B cell (primary cell): ENCODE results near the gene MRPL28. TPM values are rescaled to one million over a fixed set of nuclear protein-coding genes. Genes with fewer than 3 reads are reported as not detected.

Experiments
- ATAC-seq: fragments of 200-7000 bp; cut with Tn5 transposase; one replicate; pipeline ENCODE4 v1.10.0; 2021; ENCODE audit warnings: low read depth, mild to moderate bottlenecking, moderate number of reproducible peaks, moderate library complexity
- CTCF ChIA-PET: fragments of 350-600 bp; sonication (Branson Sonifier 250); formaldehyde crosslinking; loops from one replicate; lab custom pipeline; 2021; ENCODE audit warnings: antibody characterized with exemption, inconsistent platforms; lab: Charles Lee
- POLR2A ChIA-PET: fragments of 350-600 bp; sonication (Branson Sonifier 250); formaldehyde crosslinking; loops from one replicate; lab custom pipeline; 2021; ENCODE audit warnings: antibody characterized with exemption; lab: Charles Lee
- DNase-seq: peaks from one replicate; pipeline ENCODE4 v3.0.0; 2013
- H2AFZ ChIP-seq: 2 replicates; pipeline ENCODE4 v1.6.1; 2012; ENCODE audit warnings: mild to moderate bottlenecking, low read depth, low read length; ENCODE audit not compliant: insufficient read depth, poor library complexity, severe bottlenecking
- H3K27ac ChIP-seq, 2 donors: 1 replicate in 1 of 2; 2 replicates in 1 of 2; pipeline ENCODE4 v1.5.1; 2012 to 2013; ENCODE audit warnings: low read length in 2 of 2, mild to moderate bottlenecking in 2 of 2, moderate library complexity in 1 of 2
- H3K27me3 ChIP-seq, 4 experiments: fragments of 200-600 bp in 1 of 4; sonication (generic) in 1 of 4; replicated peaks in 1 of 4; 1 replicate in 2 of 4; 2 replicates in 2 of 4; pipeline versions ENCODE4 v1.6.1 to v1.7.0; 2013 to 2016; ENCODE audit warnings: low read length in 3 of 4, mild to moderate bottlenecking in 2 of 4, mixed read lengths in 1 of 4, moderate library complexity in 1 of 4; ENCODE audit not compliant: insufficient read depth in 4 of 4, control insufficient read depth in 3 of 4; ENCODE audit errors: control extremely low read depth in 1 of 4
- H3K36me3 ChIP-seq, 2 experiments: replicated peaks in 1 of 2; 1 replicate in 1 of 2; 2 replicates in 1 of 2; pipeline versions ENCODE4 v1.6.1 to v1.7.1; 2013; ENCODE audit warnings: low read length in 1 of 2; ENCODE audit not compliant: insufficient read depth in 2 of 2, control insufficient read depth in 1 of 2; ENCODE audit errors: control extremely low read depth in 1 of 2, extremely low read depth in 1 of 2
- H3K4me1 ChIP-seq, 2 donors: fragments of 200-600 bp in 1 of 2; sonication (generic) in 1 of 2; 1 replicate in 1 of 2; 2 replicates in 1 of 2; pipeline versions ENCODE4 v1.5.1 to v1.6.1; 2013 to 2017; ENCODE audit warnings: low read length in 2 of 2; ENCODE audit not compliant: control insufficient read depth in 2 of 2, insufficient read depth in 2 of 2
- H3K4me2 ChIP-seq: replicated peaks from 2 replicates; pipeline ENCODE3; 2012; ENCODE audit warnings: mild to moderate bottlenecking, low read depth, low read length; ENCODE audit not compliant: poor library complexity, severe bottlenecking
- H3K4me3 ChIP-seq, 5 experiments: fragments of 200-600 bp in 1 of 5; sonication (generic) in 1 of 5; 1 replicate in 3 of 5; 2 replicates in 2 of 5; pipeline versions ENCODE4 v1.5.1 to v1.7.0; 2011 to 2016; ENCODE audit warnings: low read length in 4 of 5, mild to moderate bottlenecking in 4 of 5, low read depth in 2 of 5, control low read depth in 1 of 5, moderate library complexity in 1 of 5; ENCODE audit not compliant: insufficient read depth in 1 of 5; ENCODE audit errors: control extremely low read depth in 1 of 5, extremely low read depth in 1 of 5
- H3K79me2 ChIP-seq: fragments of 200-600 bp; sonication (generic); one replicate; pipeline ENCODE4 v1.6.0; 2016; ENCODE audit warnings: low read length; ENCODE audit not compliant: control insufficient read depth, insufficient read depth
- H3K9ac ChIP-seq: fragments of 200-600 bp; sonication (generic); 2 replicates; pipeline ENCODE4 v1.6.1; 2017; ENCODE audit warnings: mild to moderate bottlenecking, low read length, moderate library complexity
- H3K9me3 ChIP-seq, 3 donors: one replicate each; pipeline versions ENCODE4 v1.6.1 to v1.7.1; 2013; ENCODE audit warnings: low read length in 2 of 3; ENCODE audit not compliant: control insufficient read depth in 2 of 3, insufficient read depth in 1 of 3; ENCODE audit errors: control extremely low read depth in 1 of 3
- H4K20me1 ChIP-seq: 2 replicates; pipeline ENCODE4 v1.6.0; 2012; ENCODE audit warnings: mild to moderate bottlenecking, low read length; ENCODE audit not compliant: insufficient read depth, control insufficient read depth, poor library complexity, severe bottlenecking
- H3K27ac Mint-ChIP-seq: one replicate; pipeline ENCODE4 v1.8.0; 2021; ENCODE audit warnings: mixed read lengths
- H3K27me3 Mint-ChIP-seq: one replicate; pipeline ENCODE4 v1.8.0; 2021; ENCODE audit warnings: mixed read lengths
- H3K4me1 Mint-ChIP-seq: one replicate; pipeline ENCODE4 v1.8.0; 2021; ENCODE audit warnings: mixed read lengths
- H3K4me3 Mint-ChIP-seq: one replicate; pipeline ENCODE4 v1.8.0; 2021; ENCODE audit warnings: mixed read lengths
- H3K9me3 Mint-ChIP-seq: one replicate; pipeline ENCODE4 v1.8.0; 2022; ENCODE audit warnings: mixed read lengths; ENCODE audit not compliant: insufficient read depth
- CTCF ChIP-seq: fragments of 200-600 bp; IDR thresholded peaks from one replicate; pipeline ENCODE4 v1.8.0; 2022; ENCODE audit warnings: antibody characterized with exemption, mild to moderate bottlenecking
- EZH2 ChIP-seq: IDR thresholded peaks from 2 replicates; pipeline ENCODE4 v1.6.1; 2012; ENCODE audit warnings: borderline replicate concordance, low read depth, mild to moderate bottlenecking, moderate library complexity, low read length; ENCODE audit not compliant: insufficient read depth, poor library complexity, severe bottlenecking
- WGBS: methylation state at CpG from one replicate; pipeline ENCODE4 v1.1.5; 2013; ENCODE audit warnings: missing lambda C conversion rate; ENCODE audit not compliant: insufficient coverage; 5-methylcytosine and 5-hydroxymethylcytosine counted together
- intact Hi-C: fragments of 100-400 bp; cut with micrococcal nuclease; formaldehyde crosslinking; loops from one replicate; pipeline ENCODE4 v1.10.0; 2022
- polyA plus RNA-seq: library from polyadenylated mRNA; depleted of rRNA; stranded (reverse); fragments of >200 nt; gene quantifications from 2 replicates; pipeline ENCODE4 v1.2.3, GENCODE V29; 2012
- total RNA-seq, 2 donors: library from RNA; stranded (reverse); fragments of 120-200 nt in 1 of 2; gene quantifications; 1 replicate in 1 of 2; 2 replicates in 1 of 2; pipeline versions ENCODE4 v1.2.3 to v1.2.4, GENCODE V29; 2013 to 2022

MRPL28 gene
- total and polyA plus RNA-seq, 2 donors (not counting 1 experiment from before 2014, with no cell fraction given): 44.3 to 67.7 TPM

- no peaks in the 10 kb centered on the region for H3K27me3 Mint-ChIP-seq
- H3K4me3 Mint-ChIP-seq: no peak overlapping the region
- Histone ChIP-seq H3K4me2 (no peak overlapping the region), H3K4me3 (no peak overlapping the region), H3K9ac (no peak overlapping the region), H3K27ac (no peak overlapping the region), H3K4me1 (peaks cover 15 to 16% of the 10 kb centered on the region in 2 donors), H3K79me2 (peaks cover 64% of the 10 kb centered on the region), H4K20me1 (peaks cover 85% of the 10 kb centered on the region), H3K27me3 (no peaks in the 10 kb centered on the region), H3K36me3 (peaks cover 2 to 22% of the 10 kb centered on the region in 2 experiments), H2AFZ (no peak overlapping the region), H3K9me3 (no peaks in the 10 kb centered on the region)
- CTCF ChIA-PET: no interaction called here
- ATAC-seq (no peak), DNase-seq (no peak)
- POLR2A ChIA-PET: no interaction called here
- 94% methylated on average over 2 of the region's 5 CpGs for WGBS
- intact Hi-C loops: no loop called here
- TF ChIP-seq EZH2 (no peak), CTCF (no peak)
- H3K27ac Mint-ChIP-seq: no peak overlapping the region
- peaks cover 30% of the 10 kb centered on the region for H3K4me1 Mint-ChIP-seq
- H3K9me3 Mint-ChIP-seq: no peaks in the 10 kb centered on the region
Measured at GRCh38 chr16:320206-320605, 50.1 kb downstream of the MRPL28 start.

DNA sequence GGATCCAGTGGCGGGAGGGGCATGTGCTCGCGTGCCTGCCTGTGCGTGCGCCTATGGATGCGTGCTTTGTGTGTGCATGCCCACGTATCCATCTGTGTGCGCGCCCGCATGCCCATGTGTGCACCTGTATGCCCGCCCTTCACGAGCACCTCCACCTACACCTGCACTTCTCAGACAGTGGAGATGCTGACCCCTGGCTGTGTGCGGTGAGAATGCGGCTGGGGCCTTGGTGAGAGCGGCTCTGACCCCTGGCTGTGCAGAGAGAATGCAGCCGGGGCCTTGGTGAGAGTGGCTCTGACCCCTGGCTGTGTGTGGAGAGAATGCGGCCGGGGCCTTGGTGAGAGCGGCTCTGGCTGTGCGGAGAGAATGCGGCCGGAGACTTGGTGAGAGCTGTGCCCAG is 51.7 kb downstream of the MRPL28 start:
- Histone ChIP-seq H3K36me3 (peaks cover 2 to 32% of the 10 kb centered on the region in 2 experiments), H3K79me2 (peaks cover 71% of the 10 kb centered on the region), H2AFZ (no peak overlapping the region), H3K4me1 (peaks cover under 1 to 2% of the 10 kb centered on the region in 2 donors), H3K9me3 (no peaks in the 10 kb centered on the region), H3K27me3 (no peaks in the 10 kb centered on the region), H3K27ac (no peak overlapping the region), H3K4me3 (no peak overlapping the region), H4K20me1 (peaks cover 85% of the 10 kb centered on the region), H3K4me2 (no peak overlapping the region), H3K9ac (no peak overlapping the region)
- TF ChIP-seq EZH2: no peak
- no peak for TF ChIP-seq CTCF
- H3K27ac Mint-ChIP-seq: no peak overlapping the region
- no peaks in the 10 kb centered on the region for H3K27me3 Mint-ChIP-seq
- H3K4me3 Mint-ChIP-seq: no peak overlapping the region
- POLR2A ChIA-PET: no interaction called here
- CTCF ChIA-PET: no interaction called here
- no peak for DNase-seq
- H3K9me3 Mint-ChIP-seq: no peaks in the 10 kb centered on the region
- peaks cover 16% of the 10 kb centered on the region for H3K4me1 Mint-ChIP-seq
- intact Hi-C loops: no loop called here
- 89% methylated on average over 10 of the region's 22 CpGs for WGBS
- no peak for ATAC-seq
